ENCODE results near the gene EPHB2.

DNA sequence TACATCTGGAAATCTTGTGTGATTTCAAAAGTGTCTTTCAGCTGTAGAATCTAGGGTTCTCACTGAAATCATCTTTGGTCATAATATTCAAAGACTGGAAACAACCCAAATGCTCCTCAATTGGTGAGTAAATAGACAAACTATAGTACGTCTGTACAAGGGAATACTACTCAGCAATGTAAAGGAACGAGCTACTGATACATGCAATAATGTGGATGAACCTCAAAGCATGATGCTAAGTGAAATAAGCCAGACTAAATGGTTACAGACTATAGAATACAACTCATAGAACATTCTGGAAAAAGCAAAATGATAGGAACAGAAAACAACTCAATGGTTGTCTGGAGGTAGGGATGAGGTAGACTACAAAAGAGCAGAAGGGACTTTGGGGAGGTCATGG lies 259.5 kb downstream of the EPHB2 start:
- TF ChIP-seq, protein P1, sequence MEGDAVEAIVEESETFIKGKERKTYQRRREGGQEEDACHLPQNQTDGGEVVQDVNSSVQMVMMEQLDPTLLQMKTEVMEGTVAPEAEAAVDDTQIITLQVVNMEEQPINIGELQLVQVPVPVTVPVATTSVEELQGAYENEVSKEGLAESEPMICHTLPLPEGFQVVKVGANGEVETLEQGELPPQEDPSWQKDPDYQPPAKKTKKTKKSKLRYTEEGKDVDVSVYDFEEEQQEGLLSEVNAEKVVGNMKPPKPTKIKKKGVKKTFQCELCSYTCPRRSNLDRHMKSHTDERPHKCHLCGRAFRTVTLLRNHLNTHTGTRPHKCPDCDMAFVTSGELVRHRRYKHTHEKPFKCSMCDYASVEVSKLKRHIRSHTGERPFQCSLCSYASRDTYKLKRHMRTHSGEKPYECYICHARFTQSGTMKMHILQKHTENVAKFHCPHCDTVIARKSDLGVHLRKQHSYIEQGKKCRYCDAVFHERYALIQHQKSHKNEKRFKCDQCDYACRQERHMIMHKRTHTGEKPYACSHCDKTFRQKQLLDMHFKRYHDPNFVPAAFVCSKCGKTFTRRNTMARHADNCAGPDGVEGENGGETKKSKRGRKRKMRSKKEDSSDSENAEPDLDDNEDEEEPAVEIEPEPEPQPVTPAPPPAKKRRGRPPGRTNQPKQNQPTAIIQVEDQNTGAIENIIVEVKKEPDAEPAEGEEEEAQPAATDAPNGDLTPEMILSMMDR (IDR thresholded peaks at IDR 0.05), result no peak
- TF ChIP-seq ZFX (IDR thresholded peaks at IDR 0.05; ENCODE audit: borderline replicate concordance), result no peak

All from 22Rv1 (cell line).